Measurements from ENCODE around the gene RBMS2. TPM values are rescaled to one million over a fixed set of nuclear protein-coding genes. Genes with fewer than 3 reads are reported as not detected.

The RBMS2 gene
- polyA plus RNA-seq, 3 donors = 5.1 to 8.2 (median 6.5) TPM

- H3K4me1 ChIP-seq (ENCODE audit: control insufficient read depth in 1 of 2, insufficient read depth in 2 of 2, low read length in 2 of 2) = peaks cover 79 to 81% of the 10 kb centered on the region in 2 donors
- peak overlapping the region in 1 of 7 donors; percentile 19 for H3K27ac Mint-ChIP-seq
- no peak overlapping the region for H3K9ac ChIP-seq (ENCODE audit: insufficient read depth, low read length, poor library complexity, severe bottlenecking)
- intact Hi-C loops (cut with micrococcal nuclease) = loop anchor here in 1 of 2 donors (5.0 kb wide), 1 partner anchor 46 kb away; the partner anchor contains the start of gene RBMS2
- peaks cover 9 to 12% of the 10 kb centered on the region in 2 donors for H3K36me3 Mint-ChIP-seq
- no peak overlapping the region for H3K27ac ChIP-seq (ENCODE audit: low read depth in 1 of 2, low read length in 2 of 2)
- no peak for DNase-seq
- no peaks in the 10 kb centered on the region for H3K9me3 Mint-ChIP-seq
- H3K36me3 ChIP-seq (replicated peaks in 1 of 2; ENCODE audit: control insufficient read depth in 1 of 2, insufficient read depth in 2 of 2, low read length in 2 of 2) = peaks cover 2 to 3% of the 10 kb centered on the region in 2 donors
- H3K27me3 Mint-ChIP-seq (ENCODE audit: low read depth in 3 of 3) = peaks cover 0 to 1% (median 0%) of the 10 kb centered on the region in 3 donors
- no peak for TF ChIP-seq CTCF (IDR thresholded peaks at IDR 0.05)
- WGBS (ENCODE audit: insufficient coverage) = no CpG with 5 or more reads among the region's 1 CpG
- H3K4me3 ChIP-seq (replicated peaks in 1 of 3; ENCODE audit: low read depth in 2 of 3, low read length in 3 of 3) = no peak overlapping the region
- no peaks in the 10 kb centered on the region for H3K79me2 ChIP-seq (ENCODE audit: insufficient read depth, low read length)
- H3K4me3 Mint-ChIP-seq = no peak overlapping the region
- no peaks in the 10 kb centered on the region for H4K20me1 ChIP-seq (ENCODE audit: insufficient read depth, low read length)
- H3K4me1 Mint-ChIP-seq = peaks cover 73% of the 10 kb centered on the region
- H3K27me3 ChIP-seq (ENCODE audit: control insufficient read depth in 2 of 2, insufficient read depth in 2 of 2, low read length in 2 of 2) = no peaks in the 10 kb centered on the region
- H3K4me2 ChIP-seq (replicated peaks; ENCODE audit: extremely low read depth, low read length, poor library complexity, severe bottlenecking) = no peak overlapping the region
- H3K9me3 ChIP-seq (replicated peaks in 1 of 2; ENCODE audit: control insufficient read depth in 1 of 2, insufficient read depth in 1 of 2, low read length in 2 of 2) = no peaks in the 10 kb centered on the region
- H2AFZ ChIP-seq (ENCODE audit: insufficient read depth, low read depth, low read length, poor library complexity, severe bottlenecking) = no peak overlapping the region
Measured at GRCh38 chr12:56568146-56568545, 46.5 kb downstream of the RBMS2 start.

- no peak overlapping the region for H3K9ac ChIP-seq (ENCODE audit: insufficient read depth, low read length, poor library complexity, severe bottlenecking)
Measured at GRCh38 chr12:56571121-56571520, 49.5 kb downstream of the RBMS2 start.

More at GRCh38 chr12:56571121-56571520, 49.5 kb downstream of the RBMS2 start:
- H3K36me3 ChIP-seq (replicated peaks in 1 of 2; ENCODE audit: control insufficient read depth in 1 of 2, insufficient read depth in 2 of 2, low read length in 2 of 2) = no peaks in the 10 kb centered on the region
- WGBS (ENCODE audit: insufficient coverage) = no CpG with 5 or more reads among the region's 4 CpGs
- H3K79me2 ChIP-seq (ENCODE audit: insufficient read depth, low read length) = no peaks in the 10 kb centered on the region
- H3K4me3 ChIP-seq (replicated peaks in 1 of 3; ENCODE audit: low read depth in 2 of 3, low read length in 3 of 3) = peak overlapping the region in 1 of 3 experiments; percentile 68
- H3K27me3 ChIP-seq (ENCODE audit: control insufficient read depth in 2 of 2, insufficient read depth in 2 of 2, low read length in 2 of 2) = no peaks in the 10 kb centered on the region
- TF ChIP-seq CTCF (IDR thresholded peaks at IDR 0.05) = no peak
- peaks cover 69 to 82% of the 10 kb centered on the region in 2 donors for H3K4me1 ChIP-seq (ENCODE audit: control insufficient read depth in 1 of 2, insufficient read depth in 2 of 2, low read length in 2 of 2)
- H3K9me3 ChIP-seq (replicated peaks in 1 of 2; ENCODE audit: control insufficient read depth in 1 of 2, insufficient read depth in 1 of 2, low read length in 2 of 2) = no peaks in the 10 kb centered on the region
- H2AFZ ChIP-seq (ENCODE audit: insufficient read depth, low read depth, low read length, poor library complexity, severe bottlenecking) = no peak overlapping the region
- peak overlapping the region; percentile 59 to 77 for H3K27ac ChIP-seq (ENCODE audit: low read depth in 1 of 2, low read length in 2 of 2)
- no peaks in the 10 kb centered on the region for H4K20me1 ChIP-seq (ENCODE audit: insufficient read depth, low read length)
- Mint-ChIP-seq H3K36me3 (peaks cover 5% of the 10 kb centered on the region in 2 donors), H3K9me3 (no peaks in the 10 kb centered on the region), H3K4me3 (peak overlapping the region in 1 of 2 donors; percentile 71), H3K4me1 (peaks cover 65% of the 10 kb centered on the region), H3K27ac (peak overlapping the region; percentile 80 to 94 (median 90)), H3K27me3 (ENCODE audit: low read depth in 3 of 3) (peaks cover 0 to 1% (median 0%) of the 10 kb centered on the region in 3 donors)
- DNase-seq = no peak
- H3K4me2 ChIP-seq (replicated peaks; ENCODE audit: extremely low read depth, low read length, poor library complexity, severe bottlenecking) = peak overlapping the region; percentile 55
- intact Hi-C loops (cut with micrococcal nuclease) = no loop called here

All from CD14-positive monocyte (primary cell).